GM23248 (cell line): ENCODE results near the gene PRKCE. TPM values are rescaled to one million over a fixed set of nuclear protein-coding genes. Genes with fewer than 3 reads are reported as not detected.

ENCODE experiments used
- DNase-seq: peaks from one replicate; pipeline ENCODE4 v3.0.0-alpha.2; 2015
- H2AFZ ChIP-seq: fragments of 200-600 bp; sonication (generic); 2 replicates; pipeline ENCODE4 v1.6.1; 2016; ENCODE audit warnings: antibody characterized with exemption
- H3F3A ChIP-seq: fragments of 200-600 bp; sonication (generic); 2 replicates; pipeline ENCODE4 v1.6.1; 2016; ENCODE audit warnings: mild to moderate bottlenecking, antibody characterized with exemption, mixed run types; ENCODE audit not compliant: insufficient read depth
- H3K27ac ChIP-seq: fragments of 200-600 bp; sonication (generic); 2 replicates; pipeline ENCODE4 v1.5.1; 2016; ENCODE audit warnings: mild to moderate bottlenecking
- H3K27me3 ChIP-seq: fragments of 200-600 bp; sonication (generic); replicated peaks from 2 replicates; pipeline ENCODE4 v1.6.1; 2016; ENCODE audit warnings: mild to moderate bottlenecking; ENCODE audit not compliant: insufficient read depth
- H3K36me3 ChIP-seq: fragments of 200-600 bp; sonication (generic); 2 replicates; pipeline ENCODE4 v1.6.1; 2016; ENCODE audit warnings: low read depth, mild to moderate bottlenecking
- H3K4me1 ChIP-seq: fragments of 200-600 bp; sonication (generic); 2 replicates; pipeline ENCODE4 v1.6.1; 2016; ENCODE audit warnings: mild to moderate bottlenecking; ENCODE audit not compliant: insufficient read depth
- H3K4me2 ChIP-seq: fragments of 200-600 bp; sonication (generic); one replicate; pipeline ENCODE4 v1.6.1; 2016; ENCODE audit warnings: mild to moderate bottlenecking; ENCODE audit not compliant: unreplicated experiment
- H3K4me3 ChIP-seq: fragments of 200-600 bp; sonication (generic); 2 replicates; pipeline ENCODE4 v1.5.1; 2016; ENCODE audit warnings: mild to moderate bottlenecking
- H3K79me2 ChIP-seq: fragments of 200-600 bp; sonication (generic); 2 replicates; pipeline ENCODE4 v1.6.1; 2016; ENCODE audit warnings: mild to moderate bottlenecking; ENCODE audit not compliant: insufficient read depth
- H3K9ac ChIP-seq: fragments of 200-600 bp; sonication (generic); 2 replicates; pipeline ENCODE4 v1.6.1; 2016; ENCODE audit warnings: mild to moderate bottlenecking
- H3K9me2 ChIP-seq: fragments of 200-600 bp; sonication (generic); 2 replicates; pipeline ENCODE4 v1.6.1; 2016; ENCODE audit warnings: mixed run types, mild to moderate bottlenecking, moderate library complexity; ENCODE audit not compliant: insufficient read depth
- H3K9me3 ChIP-seq: fragments of 200-600 bp; sonication (generic); one replicate; pipeline ENCODE4 v1.6.1; 2017; ENCODE audit warnings: low read depth
- H4K20me1 ChIP-seq: fragments of 200-600 bp; sonication (generic); 2 replicates; pipeline ENCODE4 v1.6.0; 2016; ENCODE audit not compliant: insufficient read depth
- EZH2 ChIP-seq: fragments of 200-600 bp; sonication (generic); IDR thresholded peaks from 2 replicates; pipeline ENCODE4 v1.6.1; 2018; ENCODE audit warnings: antibody characterized with exemption, mild to moderate bottlenecking; ENCODE audit not compliant: insufficient read depth, poor library complexity, severe bottlenecking
- EZH2phosphoT487 ChIP-seq: fragments of 200-600 bp; sonication (generic); IDR thresholded peaks from 2 replicates; pipeline ENCODE4 v1.6.1; 2018; ENCODE audit warnings: antibody characterized with exemption, moderate library complexity, mild to moderate bottlenecking, low read depth; ENCODE audit not compliant: insufficient read depth
- WGBS, 2 experiments: methylation state at CpG; one replicate each; pipeline ENCODE4 v1.1.6; 2015 to 2017; ENCODE audit warnings: low lambda C conversion rate in 2 of 2, low coverage in 1 of 2; ENCODE audit errors: missing lambda C conversion rate in 2 of 2; 5-methylcytosine and 5-hydroxymethylcytosine counted together
- in situ Hi-C: fragments of 300-500 bp; cut with MboI; formaldehyde crosslinking; loops from 2 replicates; pipeline ENCODE4 v1.15.0; 2020
- polyA plus RNA-seq: library from polyadenylated mRNA; unstranded; fragments of >200 nt; fragmentation: Nextera tagmentation; extraction: Ambion mirVana; gene quantifications from 2 replicates; pipeline ENCODE4 v1.2.1, GENCODE V29; 2016
- total RNA-seq: library from RNA; depleted of rRNA; stranded (reverse); fragments of >200 nt; shearing (Covaris generic); gene quantifications from 2 replicates; pipeline ENCODE4 v1.2.3, GENCODE V29; 2014

The PRKCE gene
- total and polyA plus RNA-seq, 2 experiments from 2014 or later = 5.9 to 7.0 TPM

DNA sequence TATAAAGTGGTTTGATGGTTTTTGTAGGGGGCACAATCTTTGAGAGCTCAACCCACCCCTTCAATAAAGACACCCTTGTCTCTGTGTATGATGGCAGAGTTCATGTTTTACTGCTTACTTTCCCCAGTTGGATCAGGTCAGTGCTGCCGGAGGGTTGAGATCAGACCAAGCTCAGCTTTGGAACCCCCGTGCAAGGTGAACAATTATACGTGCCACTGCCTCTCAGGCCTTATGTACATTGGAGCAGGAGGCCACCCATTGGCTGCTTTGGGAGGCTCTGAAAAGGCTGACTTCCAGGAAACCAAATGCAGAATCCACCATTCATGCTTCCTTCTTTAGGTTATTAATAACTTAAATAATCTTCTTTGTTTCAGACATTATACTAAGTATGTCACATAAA lies 542.4 kb downstream of the PRKCE start:
- Histone ChIP-seq H3K27ac (no peak overlapping the region), H3K4me2 (no peak overlapping the region), H3K9me3 (no peaks in the 10 kb centered on the region), H3K9ac (no peak overlapping the region), H2AFZ (no peak overlapping the region), H3F3A (no peaks in the 10 kb centered on the region), H3K9me2 (no peaks in the 10 kb centered on the region), H4K20me1 (no peaks in the 10 kb centered on the region), H3K79me2 (no peaks in the 10 kb centered on the region), H3K36me3 (no peaks in the 10 kb centered on the region), H3K27me3 (no peaks in the 10 kb centered on the region), H3K4me3 (no peak overlapping the region), H3K4me1 (no peaks in the 10 kb centered on the region)
- DNase-seq = no peak
- in situ Hi-C loops = no loop called here
- 88 to 91% methylated on average over 3 of the region's 3 CpGs for WGBS, 2 experiments
- TF ChIP-seq EZH2phosphoT487 (no peak), EZH2 (no peak)

GRCh38 chr2:46194856-46195255 lies 543.4 kb downstream of the PRKCE start:
- Histone ChIP-seq H3F3A (no peaks in the 10 kb centered on the region), H2AFZ (no peak overlapping the region), H3K4me1 (no peaks in the 10 kb centered on the region), H3K36me3 (no peaks in the 10 kb centered on the region), H3K4me2 (no peak overlapping the region), H3K79me2 (no peaks in the 10 kb centered on the region), H3K9me2 (no peaks in the 10 kb centered on the region), H4K20me1 (no peaks in the 10 kb centered on the region), H3K27ac (no peak overlapping the region), H3K9ac (no peak overlapping the region), H3K4me3 (no peak overlapping the region), H3K9me3 (no peaks in the 10 kb centered on the region), H3K27me3 (no peaks in the 10 kb centered on the region)
- in situ Hi-C loops = no loop called here
- no peak for DNase-seq
- 53 to 72% methylated on average over 2 of the region's 2 CpGs for WGBS, 2 experiments
- TF ChIP-seq EZH2phosphoT487 (no peak), EZH2 (no peak)

- Histone ChIP-seq H3K9me3 (no peaks in the 10 kb centered on the region), H3F3A (no peaks in the 10 kb centered on the region), H3K9ac (no peak overlapping the region), H4K20me1 (no peaks in the 10 kb centered on the region), H3K4me3 (no peak overlapping the region), H3K9me2 (no peaks in the 10 kb centered on the region), H3K79me2 (no peaks in the 10 kb centered on the region), H3K4me2 (no peak overlapping the region), H3K27me3 (no peaks in the 10 kb centered on the region), H3K36me3 (no peaks in the 10 kb centered on the region), H2AFZ (no peak overlapping the region), H3K4me1 (no peaks in the 10 kb centered on the region), H3K27ac (no peak overlapping the region)
- DNase-seq = no peak
- in situ Hi-C loops = no loop called here
- WGBS, 2 experiments = 84 to 85% methylated on average over 9 to 10 of the region's 10 CpGs
- TF ChIP-seq EZH2 (no peak), EZH2phosphoT487 (no peak)
Measured at GRCh38 chr2:46195819-46196218, 544.3 kb downstream of the PRKCE start.

GRCh38 chr2:46196871-46197462 lies 545.5 kb downstream of the PRKCE start:
- in situ Hi-C loops = no loop called here

More at GRCh38 chr2:46196871-46197462, 545.5 kb downstream of the PRKCE start:
- DNase-seq = no peak
- no peak overlapping the region for H3K9ac ChIP-seq
- no peaks in the 10 kb centered on the region for H3K4me1 ChIP-seq
- no peak overlapping the region for H3K4me2 ChIP-seq
- H3F3A ChIP-seq = no peaks in the 10 kb centered on the region
- TF ChIP-seq EZH2phosphoT487 (no peak), EZH2 (no peak)
- WGBS, 2 experiments = 86 to 87% methylated on average over 5 of the region's 5 CpGs
- H3K36me3 ChIP-seq = no peaks in the 10 kb centered on the region
- H3K79me2 ChIP-seq = no peaks in the 10 kb centered on the region
- no peaks in the 10 kb centered on the region for H3K27me3 ChIP-seq
- H2AFZ ChIP-seq = no peak overlapping the region
- H3K27ac ChIP-seq = no peak overlapping the region
- H4K20me1 ChIP-seq = no peaks in the 10 kb centered on the region
- H3K9me3 ChIP-seq = no peaks in the 10 kb centered on the region
- H3K9me2 ChIP-seq = no peaks in the 10 kb centered on the region
- H3K4me3 ChIP-seq = no peak overlapping the region
